GM13976 (cell line): Measurements from ENCODE around the gene TADA2A.

Experiments
- DNase-seq: peaks from one replicate; pipeline ENCODE4 v3.0.0; 2012; ENCODE audit warnings: low spot score
- CTCF ChIP-seq: IDR thresholded peaks from 2 replicates; pipeline ENCODE4 v1.5.1; 2012; ENCODE audit warnings: borderline replicate concordance, mild to moderate bottlenecking; ENCODE audit not compliant: insufficient read depth; ENCODE audit errors: extremely low read depth, missing control alignments, control extremely low read depth
- in situ Hi-C: fragments of 300-500 bp; cut with MboI; formaldehyde crosslinking; loops from one replicate; pipeline ENCODE4 v1.12.0; 2022; ENCODE audit warnings: low sequenced_read_pairs, mixed read lengths, inconsistent platforms; ENCODE audit not compliant: unreplicated experiment

Gene TADA2A

GRCh38 chr17:37500378-37500777 is 93.7 kb downstream of the TADA2A start:
- TF ChIP-seq CTCF, result no peak
- no peak for DNase-seq
- in situ Hi-C loops, result no loop called here

GRCh38 chr17:37502009-37502936 is 95.6 kb downstream of the TADA2A start:
- in situ Hi-C loops, result no loop called here
- no peak for TF ChIP-seq CTCF
- no peak for DNase-seq

- no peak for TF ChIP-seq CTCF
- no peak for DNase-seq
- in situ Hi-C loops, result no loop called here
These were observed 96.5 kb downstream of the TADA2A start for GRCh38 chr17:37503148-37503547.

GRCh38 chr17:37505333-37505732 is 98.6 kb downstream of the TADA2A start:
- TF ChIP-seq CTCF, result no peak
- in situ Hi-C loops, result no loop called here
- no peak for DNase-seq

GRCh38 chr17:37506678-37507077 is 100.0 kb downstream of the TADA2A start:
- in situ Hi-C loops, result no loop called here

GRCh38 chr17:37507111-37507510 is 100.4 kb downstream of the TADA2A start:
- DNase-seq, result no peak
- in situ Hi-C loops, result no loop called here

More at GRCh38 chr17:37506678-37507077, 100.0 kb downstream of the TADA2A start:
- peak; percentile 36 for DNase-seq
- TF ChIP-seq CTCF, result no peak

More at GRCh38 chr17:37507111-37507510, 100.4 kb downstream of the TADA2A start:
- no peak for TF ChIP-seq CTCF
